ENCODE measurements around the gene ATXN1. TPM values are rescaled to one million over a fixed set of nuclear protein-coding genes. Genes with fewer than 3 reads are reported as not detected.

The ATXN1 gene
- total RNA-seq, 1 donor from 2014 or later, result 15.5 TPM

DNA sequence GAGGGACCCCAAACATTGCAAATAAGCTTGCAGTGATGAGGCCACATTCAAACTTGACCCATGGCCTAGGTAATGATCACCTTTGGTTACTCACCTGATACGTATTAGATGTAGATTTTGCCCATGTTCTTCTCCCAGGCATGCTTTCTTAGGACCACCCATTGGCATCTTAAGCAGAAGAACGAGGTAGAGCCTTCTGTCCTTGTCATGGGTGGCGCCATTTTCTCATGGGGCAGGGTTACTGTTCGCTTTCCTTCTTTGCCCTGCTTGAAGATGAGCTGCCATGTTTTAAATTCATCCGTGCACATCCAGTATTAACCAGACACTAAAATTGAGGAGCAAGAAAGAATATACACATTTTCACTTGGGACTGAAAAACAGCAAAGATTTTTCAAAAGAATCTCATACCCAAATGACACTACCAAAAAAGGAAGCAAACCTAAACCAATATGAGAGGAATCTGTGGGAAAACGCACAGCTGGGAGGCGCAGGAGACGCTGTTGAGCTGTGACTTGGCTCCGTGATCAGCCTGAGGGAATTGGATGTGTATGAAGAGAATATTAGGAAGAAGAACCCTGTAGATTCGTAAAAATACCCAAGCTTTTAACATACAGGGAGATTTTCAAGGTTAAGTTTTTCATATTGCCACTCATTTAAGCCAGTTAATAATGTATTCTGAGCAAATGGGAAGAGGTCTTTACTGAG, 486.2 kb downstream of the ATXN1 start:
- peaks cover 12% of the 10 kb centered on the region for H3K4me1 Mint-ChIP-seq (ENCODE audit: low read depth, unreplicated experiment)
- no peak for DNase-seq
- no peaks in the 10 kb centered on the region for H3K9me3 Mint-ChIP-seq (ENCODE audit: unreplicated experiment)
- H3K36me3 Mint-ChIP-seq (ENCODE audit: unreplicated experiment), result no peaks in the 10 kb centered on the region
- H3K4me3 Mint-ChIP-seq (ENCODE audit: unreplicated experiment), result no peak overlapping the region
- no peak overlapping the region for H3K27ac Mint-ChIP-seq (ENCODE audit: unreplicated experiment)
- no peak for TF ChIP-seq CTCF (IDR thresholded peaks at IDR 0.05; ENCODE audit: partially characterized antibody, unreplicated experiment)
- peaks cover 3% of the 10 kb centered on the region for H3K27me3 Mint-ChIP-seq (ENCODE audit: unreplicated experiment)

DNA sequence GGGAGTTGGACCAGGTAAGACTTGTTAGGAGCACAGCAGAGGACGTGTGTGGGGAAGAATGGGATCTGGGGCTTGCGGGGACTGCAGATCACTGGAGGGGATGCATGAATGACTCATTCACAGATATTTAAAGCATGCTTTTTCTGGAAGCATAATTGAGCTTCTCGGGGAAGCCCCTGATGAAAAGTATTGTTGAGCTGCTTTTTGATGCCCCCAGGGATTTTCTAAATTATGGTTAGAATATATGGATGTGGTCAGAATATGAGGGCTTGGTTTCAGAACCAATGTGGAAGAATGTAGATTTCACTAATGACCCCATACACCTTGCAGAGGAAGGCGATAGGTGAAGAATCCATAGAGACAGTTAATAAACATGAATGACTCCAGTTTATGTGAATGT, 486.8 kb downstream of the ATXN1 start:
- Mint-ChIP-seq H3K27ac (ENCODE audit: unreplicated experiment) (no peak overlapping the region), H3K4me1 (ENCODE audit: low read depth, unreplicated experiment) (peaks cover 12% of the 10 kb centered on the region), H3K36me3 (ENCODE audit: unreplicated experiment) (no peaks in the 10 kb centered on the region), H3K27me3 (ENCODE audit: unreplicated experiment) (peaks cover 3% of the 10 kb centered on the region), H3K4me3 (ENCODE audit: unreplicated experiment) (no peak overlapping the region), H3K9me3 (ENCODE audit: unreplicated experiment) (no peaks in the 10 kb centered on the region)
- no peak for TF ChIP-seq CTCF (IDR thresholded peaks at IDR 0.05; ENCODE audit: partially characterized antibody, unreplicated experiment)
- no peak for DNase-seq

DNA sequence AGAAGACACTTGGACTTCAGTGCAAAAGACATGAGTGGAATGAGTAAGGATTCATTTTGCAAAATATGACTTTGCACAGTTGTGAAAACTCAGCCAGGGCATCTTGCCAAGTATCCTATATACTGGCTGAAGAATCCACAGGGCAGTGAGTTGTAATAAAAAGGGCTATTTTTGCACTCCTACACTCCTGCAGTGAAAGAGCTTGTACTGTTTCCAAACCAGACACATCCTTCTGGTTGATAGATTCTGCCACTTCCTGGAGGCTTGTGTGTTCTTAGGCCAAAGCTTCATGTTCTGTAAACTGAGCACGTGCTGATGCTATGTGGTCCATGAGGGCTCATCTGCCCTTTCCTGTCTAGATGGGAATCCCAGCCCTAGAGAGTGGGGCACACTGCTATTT, 488.0 kb downstream of the ATXN1 start:
- H3K4me1 Mint-ChIP-seq (ENCODE audit: low read depth, unreplicated experiment), result peaks cover 10% of the 10 kb centered on the region
- DNase-seq, result no peak
- H3K27ac Mint-ChIP-seq (ENCODE audit: unreplicated experiment), result no peak overlapping the region
- H3K4me3 Mint-ChIP-seq (ENCODE audit: unreplicated experiment), result no peak overlapping the region
- peaks cover 3% of the 10 kb centered on the region for H3K27me3 Mint-ChIP-seq (ENCODE audit: unreplicated experiment)
- no peak for TF ChIP-seq CTCF (IDR thresholded peaks at IDR 0.05; ENCODE audit: partially characterized antibody, unreplicated experiment)
- H3K9me3 Mint-ChIP-seq (ENCODE audit: unreplicated experiment), result no peaks in the 10 kb centered on the region
- no peaks in the 10 kb centered on the region for H3K36me3 Mint-ChIP-seq (ENCODE audit: unreplicated experiment)

DNA sequence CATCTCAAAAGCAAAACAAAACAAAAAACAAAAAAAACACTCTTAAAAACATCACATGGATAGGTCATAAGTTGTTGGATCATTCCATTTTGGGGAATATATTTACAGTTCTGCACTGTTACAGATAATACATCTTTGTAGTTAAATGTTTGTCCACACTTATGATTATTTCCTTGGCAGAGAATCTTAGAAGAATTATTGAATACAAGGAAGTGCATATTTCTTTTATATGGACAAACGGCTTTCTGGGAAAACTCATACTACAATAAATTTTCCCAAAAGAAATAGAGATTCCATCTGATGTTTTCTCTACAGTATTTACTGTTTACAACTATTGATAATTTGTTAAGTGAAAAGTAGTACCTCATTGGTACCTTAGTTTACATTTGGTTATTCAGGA, 489.1 kb downstream of the ATXN1 start:
- Mint-ChIP-seq H3K27ac (ENCODE audit: unreplicated experiment) (no peak overlapping the region), H3K27me3 (ENCODE audit: unreplicated experiment) (no peaks in the 10 kb centered on the region), H3K4me3 (ENCODE audit: unreplicated experiment) (no peak overlapping the region), H3K4me1 (ENCODE audit: low read depth, unreplicated experiment) (peaks cover 3% of the 10 kb centered on the region), H3K36me3 (ENCODE audit: unreplicated experiment) (no peaks in the 10 kb centered on the region), H3K9me3 (ENCODE audit: unreplicated experiment) (no peaks in the 10 kb centered on the region)
- no peak for TF ChIP-seq CTCF (IDR thresholded peaks at IDR 0.05; ENCODE audit: partially characterized antibody, unreplicated experiment)
- DNase-seq, result no peak

- Mint-ChIP-seq H3K4me3 (ENCODE audit: unreplicated experiment) (no peak overlapping the region), H3K4me1 (ENCODE audit: low read depth, unreplicated experiment) (peaks cover 3% of the 10 kb centered on the region), H3K27me3 (ENCODE audit: unreplicated experiment) (no peaks in the 10 kb centered on the region), H3K9me3 (ENCODE audit: unreplicated experiment) (no peaks in the 10 kb centered on the region), H3K27ac (ENCODE audit: unreplicated experiment) (no peak overlapping the region), H3K36me3 (ENCODE audit: unreplicated experiment) (no peaks in the 10 kb centered on the region)
- TF ChIP-seq CTCF (IDR thresholded peaks at IDR 0.05; ENCODE audit: partially characterized antibody, unreplicated experiment), result no peak
- no peak for DNase-seq
Measured at GRCh38 chr6:16271428-16271827, 489.8 kb downstream of the ATXN1 start.
